Type B pancreatic cell (in vitro differentiated cells): ENCODE results near the gene PIEZO1. TPM values are rescaled to one million over a fixed set of nuclear protein-coding genes. Genes with fewer than 3 reads are reported as not detected.

Source experiments
- DNase-seq: peaks from one replicate; pipeline ENCODE4 v3.0.0; 2021; ENCODE audit warnings: mixed read lengths; ENCODE audit not compliant: unreplicated experiment; ENCODE audit errors: extremely low spot score
- H3K27ac Mint-ChIP-seq: 2 replicates; pipeline ENCODE4 v1.8.0; 2021; ENCODE audit warnings: mild to moderate bottlenecking, mixed read lengths
- H3K27me3 Mint-ChIP-seq: 2 replicates; pipeline ENCODE4 v1.8.0; 2021; ENCODE audit warnings: mixed read lengths
- H3K36me3 Mint-ChIP-seq: 2 replicates; pipeline ENCODE4 v1.8.0; 2021; ENCODE audit warnings: mixed read lengths
- H3K4me1 Mint-ChIP-seq: one replicate; pipeline ENCODE4 v1.8.0; 2021; ENCODE audit warnings: mixed read lengths; ENCODE audit not compliant: unreplicated experiment
- H3K4me3 Mint-ChIP-seq: 2 replicates; pipeline ENCODE4 v1.8.0; 2021; ENCODE audit warnings: mild to moderate bottlenecking, mixed read lengths
- H3K9me3 Mint-ChIP-seq: 2 replicates; pipeline ENCODE4 v1.8.0; 2021; ENCODE audit warnings: mixed read lengths
- total RNA-seq: library from RNA; stranded (reverse); gene quantifications from 2 replicates; pipeline ENCODE4 v1.2.1, GENCODE V29; 2021; ENCODE audit warnings: low replicate concordance
- TF ChIP-seq, protein P1 (sequence below): fragments of 200-600 bp; sonication (generic); conservative IDR thresholded peaks from 2 replicates; pipeline ENCODE4 v1.5.0; 2021; ENCODE audit warnings: antibody characterized with exemption, mild to moderate bottlenecking

Gene PIEZO1
- total RNA-seq, 1 donor from 2014 or later = 33.3 TPM

DNA sequence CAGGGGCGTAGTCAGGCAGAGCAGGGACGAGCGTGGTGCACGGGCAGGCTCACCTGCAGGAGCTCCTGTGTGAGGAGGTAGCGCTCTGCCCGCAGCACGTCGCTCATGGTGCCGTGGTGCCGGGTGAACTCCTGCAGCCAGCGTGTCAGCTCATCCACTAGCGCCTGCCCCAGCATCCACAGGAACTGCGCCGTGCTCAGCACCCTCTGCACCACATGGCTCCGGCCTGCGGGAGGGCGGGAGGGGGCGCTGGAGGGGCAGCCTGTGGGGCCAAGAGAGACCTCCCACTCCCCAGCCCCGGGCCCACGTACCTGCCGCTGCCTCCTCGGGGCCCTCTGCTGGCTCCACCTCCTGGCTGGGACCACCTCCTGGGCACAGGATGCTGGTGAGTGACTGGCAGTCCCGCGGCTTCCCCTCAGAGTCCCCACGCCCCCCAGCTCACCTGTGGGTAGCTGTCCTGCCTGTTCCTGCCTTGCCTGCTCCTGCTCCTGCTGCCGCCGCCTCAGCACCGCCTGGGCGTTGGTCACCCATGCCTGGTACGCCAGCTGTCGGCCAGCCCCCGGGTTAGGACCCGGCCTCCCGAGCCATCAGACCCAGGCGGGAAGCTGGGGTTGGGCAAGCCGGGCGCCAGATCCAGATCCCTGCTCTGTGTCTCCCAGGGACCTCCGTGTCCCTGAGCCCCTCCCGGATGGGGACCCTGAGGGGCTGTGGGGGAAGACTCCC lies 62.1 kb downstream of the PIEZO1 start:
- H3K9me3 Mint-ChIP-seq = no peaks in the 10 kb centered on the region
- no peak overlapping the region for H3K4me3 Mint-ChIP-seq
- TF ChIP-seq, protein P1, sequence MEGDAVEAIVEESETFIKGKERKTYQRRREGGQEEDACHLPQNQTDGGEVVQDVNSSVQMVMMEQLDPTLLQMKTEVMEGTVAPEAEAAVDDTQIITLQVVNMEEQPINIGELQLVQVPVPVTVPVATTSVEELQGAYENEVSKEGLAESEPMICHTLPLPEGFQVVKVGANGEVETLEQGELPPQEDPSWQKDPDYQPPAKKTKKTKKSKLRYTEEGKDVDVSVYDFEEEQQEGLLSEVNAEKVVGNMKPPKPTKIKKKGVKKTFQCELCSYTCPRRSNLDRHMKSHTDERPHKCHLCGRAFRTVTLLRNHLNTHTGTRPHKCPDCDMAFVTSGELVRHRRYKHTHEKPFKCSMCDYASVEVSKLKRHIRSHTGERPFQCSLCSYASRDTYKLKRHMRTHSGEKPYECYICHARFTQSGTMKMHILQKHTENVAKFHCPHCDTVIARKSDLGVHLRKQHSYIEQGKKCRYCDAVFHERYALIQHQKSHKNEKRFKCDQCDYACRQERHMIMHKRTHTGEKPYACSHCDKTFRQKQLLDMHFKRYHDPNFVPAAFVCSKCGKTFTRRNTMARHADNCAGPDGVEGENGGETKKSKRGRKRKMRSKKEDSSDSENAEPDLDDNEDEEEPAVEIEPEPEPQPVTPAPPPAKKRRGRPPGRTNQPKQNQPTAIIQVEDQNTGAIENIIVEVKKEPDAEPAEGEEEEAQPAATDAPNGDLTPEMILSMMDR = no peak
- no peak for DNase-seq
- no peaks in the 10 kb centered on the region for H3K4me1 Mint-ChIP-seq
- H3K27me3 Mint-ChIP-seq = no peaks in the 10 kb centered on the region
- no peak overlapping the region for H3K27ac Mint-ChIP-seq
- H3K36me3 Mint-ChIP-seq = no peaks in the 10 kb centered on the region

DNA sequence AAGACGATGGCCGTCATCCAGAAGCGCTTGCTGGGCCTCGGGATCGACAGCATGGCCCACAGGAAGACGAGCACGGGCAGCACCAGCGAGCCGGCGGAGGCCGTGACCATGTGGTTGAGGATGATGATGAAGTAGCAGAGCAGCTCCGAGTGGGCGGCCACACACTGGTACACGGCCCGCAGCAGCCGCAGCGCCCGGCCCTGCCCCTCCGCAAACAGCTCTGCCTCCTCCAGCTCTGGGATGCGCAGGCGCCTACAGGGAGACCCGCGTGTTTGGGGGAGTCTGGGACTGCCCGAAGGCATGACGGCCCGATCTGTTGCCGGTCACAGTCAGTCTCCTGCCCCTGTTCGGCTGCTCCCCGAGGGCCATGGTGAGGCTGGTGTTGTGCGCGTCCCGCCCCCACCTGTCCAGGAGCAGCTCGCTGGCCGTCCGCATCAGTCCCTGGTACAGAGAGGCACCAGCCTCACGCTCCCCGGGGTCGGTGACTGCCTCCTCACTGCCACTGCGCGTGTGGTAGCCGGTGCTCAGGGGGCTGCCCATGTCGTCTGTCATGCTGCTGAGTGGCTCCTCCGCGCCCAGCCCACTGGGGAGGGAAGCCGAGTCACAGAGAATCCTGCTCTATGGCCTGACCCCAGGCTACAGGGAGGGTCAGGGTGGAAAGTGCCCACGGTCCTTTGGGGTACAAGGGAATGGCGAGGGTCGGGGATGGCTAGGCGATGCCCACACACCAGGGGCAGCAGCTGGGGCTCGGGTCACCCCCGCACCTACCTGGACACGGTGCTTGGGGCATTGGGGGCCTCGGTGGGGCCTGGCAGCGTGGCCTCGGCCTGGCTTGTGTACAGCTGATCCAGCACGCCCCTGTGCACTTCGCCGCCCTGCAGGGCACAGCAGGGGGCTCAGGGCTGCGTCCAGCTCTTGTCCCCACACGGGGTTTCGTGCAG lies 62.9 kb downstream of the PIEZO1 start:
- Mint-ChIP-seq H3K27me3 (no peaks in the 10 kb centered on the region), H3K4me3 (no peak overlapping the region), H3K27ac (no peak overlapping the region), H3K36me3 (no peaks in the 10 kb centered on the region), H3K4me1 (no peaks in the 10 kb centered on the region), H3K9me3 (no peaks in the 10 kb centered on the region)
- no peak for DNase-seq
- TF ChIP-seq, protein P1 = no peak

DNA sequence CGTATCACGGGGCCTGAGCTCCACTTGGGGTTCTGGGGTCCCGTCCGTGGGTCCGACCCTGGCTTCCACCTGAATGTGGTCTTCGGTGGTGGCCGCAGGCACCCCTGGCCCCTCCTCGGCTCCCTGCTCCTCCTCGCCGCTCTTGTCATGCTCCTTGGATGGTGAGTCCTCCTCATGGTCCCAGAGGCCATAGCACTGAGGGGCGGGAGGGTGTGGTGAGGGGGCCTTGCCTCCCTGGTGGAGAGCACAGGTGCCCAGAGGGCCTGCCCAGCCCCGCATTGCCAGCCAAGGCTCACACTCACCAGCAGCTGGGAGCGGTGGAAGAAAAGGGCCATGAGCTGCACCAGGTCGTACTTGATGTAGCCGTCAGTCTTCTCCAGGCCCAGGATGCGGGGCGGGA lies 63.8 kb downstream of the PIEZO1 start:
- TF ChIP-seq, protein P1 = no peak
- Mint-ChIP-seq H3K9me3 (no peaks in the 10 kb centered on the region), H3K4me3 (no peak overlapping the region), H3K4me1 (no peaks in the 10 kb centered on the region), H3K27ac (no peak overlapping the region), H3K27me3 (no peaks in the 10 kb centered on the region), H3K36me3 (no peaks in the 10 kb centered on the region)
- no peak for DNase-seq

DNA sequence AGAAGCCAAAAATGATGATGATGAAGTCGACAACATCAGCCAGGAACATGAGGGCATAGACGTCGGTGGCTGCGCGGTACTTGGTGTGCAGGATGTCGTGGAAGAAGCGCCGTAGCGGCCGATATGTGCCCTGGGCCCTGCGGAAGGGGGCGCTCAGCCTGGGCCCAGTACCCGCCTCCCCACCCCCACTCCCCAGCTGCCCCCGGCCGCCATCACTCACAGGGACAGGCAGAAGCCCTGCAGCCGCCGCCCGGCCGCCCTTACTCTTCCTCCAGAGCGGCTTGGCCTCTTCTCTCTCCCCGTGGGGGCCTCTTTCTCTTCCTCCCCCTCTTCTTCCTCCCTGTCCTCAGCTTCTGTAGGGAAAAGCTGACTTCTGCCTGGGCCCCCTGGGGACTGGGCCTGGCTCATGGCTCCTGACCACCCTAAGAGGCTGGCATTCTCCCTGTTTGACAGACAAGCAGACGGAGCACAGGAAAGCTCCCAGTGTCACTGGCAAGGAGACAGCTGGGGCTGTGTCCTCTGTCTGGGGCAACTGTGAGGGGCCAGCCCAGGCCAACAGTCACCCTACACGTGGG lies 64.5 kb downstream of the PIEZO1 start:
- no peak for DNase-seq
- Mint-ChIP-seq H3K36me3 (no peaks in the 10 kb centered on the region), H3K4me3 (no peak overlapping the region), H3K27me3 (no peaks in the 10 kb centered on the region), H3K9me3 (no peaks in the 10 kb centered on the region), H3K27ac (no peak overlapping the region), H3K4me1 (no peaks in the 10 kb centered on the region)
- TF ChIP-seq, protein P1 = no peak

DNA sequence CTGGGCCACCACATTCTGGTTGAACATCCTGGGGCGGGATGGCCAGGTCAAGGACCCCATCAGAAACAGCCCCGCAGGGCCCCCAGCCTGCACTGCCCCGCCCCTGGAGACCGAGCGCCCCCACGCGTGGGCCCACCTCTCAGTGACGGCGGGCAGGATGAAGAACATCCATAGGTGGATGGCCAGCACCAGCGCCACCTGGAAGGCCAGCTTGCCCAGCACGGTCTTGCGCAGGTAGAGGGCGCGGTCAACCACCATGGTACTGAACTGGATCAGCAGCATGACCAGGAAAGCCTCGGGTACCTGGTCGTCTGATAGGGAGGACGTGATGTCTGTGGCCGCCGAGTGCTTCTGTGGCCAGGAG lies 65.1 kb downstream of the PIEZO1 start:
- no peaks in the 10 kb centered on the region for H3K9me3 Mint-ChIP-seq
- TF ChIP-seq, protein P1 = no peak
- no peak for DNase-seq
- no peaks in the 10 kb centered on the region for H3K36me3 Mint-ChIP-seq
- no peaks in the 10 kb centered on the region for H3K27me3 Mint-ChIP-seq
- H3K27ac Mint-ChIP-seq = no peak overlapping the region
- H3K4me3 Mint-ChIP-seq = no peak overlapping the region
- no peaks in the 10 kb centered on the region for H3K4me1 Mint-ChIP-seq
